ACHN (cell line): ENCODE data around the gene ARL2BP.

Experiments used
- DNase-seq: peaks from one replicate; pipeline ENCODE4 v3.0.0-alpha.2; 2015
- in situ Hi-C: cut with HindIII; loops from 2 replicates; pipeline ENCODE4 v1.10.0; 2017; ENCODE audit warnings: low sequenced_read_pairs, low pct_ligation_motif_present, low pct_unique_long_range_greater_than_20kb

The ARL2BP gene

DNA sequence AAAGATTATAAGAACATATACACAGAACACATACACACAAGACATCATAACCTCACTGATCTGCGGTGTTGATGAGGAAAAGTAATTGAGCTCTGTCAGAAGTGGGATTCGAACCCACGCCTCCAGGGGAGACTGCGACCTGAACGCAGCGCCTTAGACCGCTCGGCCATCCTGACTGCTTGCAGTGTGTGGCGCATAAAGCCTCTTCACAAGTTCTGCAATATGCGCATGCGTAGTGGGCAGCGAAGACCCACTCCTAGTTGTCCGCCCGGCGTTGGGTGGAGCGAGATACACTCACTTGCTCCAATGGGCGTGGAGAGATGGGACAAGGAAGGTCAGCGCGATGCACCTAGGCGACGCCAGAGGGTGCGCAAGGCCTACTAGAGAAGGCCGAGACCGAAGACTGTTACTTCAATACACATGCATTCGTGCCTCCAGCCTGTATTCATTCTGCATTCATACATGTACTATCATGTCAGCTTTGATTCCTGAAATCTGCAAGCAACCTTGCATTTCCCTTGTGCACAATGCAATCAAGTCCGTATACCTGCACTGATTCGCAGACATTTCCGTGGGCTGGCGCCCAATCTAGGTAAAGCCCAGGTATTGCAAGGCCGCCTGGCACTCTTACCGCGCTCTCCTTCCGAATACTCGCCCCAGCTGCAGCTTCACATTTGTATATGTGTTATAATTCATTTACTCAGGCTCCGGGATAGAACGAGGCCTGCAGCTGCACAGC lies 55.5 kb downstream of the ARL2BP start:
- in situ Hi-C loops = no loop called here
- peak; percentile 100 for DNase-seq

DNA sequence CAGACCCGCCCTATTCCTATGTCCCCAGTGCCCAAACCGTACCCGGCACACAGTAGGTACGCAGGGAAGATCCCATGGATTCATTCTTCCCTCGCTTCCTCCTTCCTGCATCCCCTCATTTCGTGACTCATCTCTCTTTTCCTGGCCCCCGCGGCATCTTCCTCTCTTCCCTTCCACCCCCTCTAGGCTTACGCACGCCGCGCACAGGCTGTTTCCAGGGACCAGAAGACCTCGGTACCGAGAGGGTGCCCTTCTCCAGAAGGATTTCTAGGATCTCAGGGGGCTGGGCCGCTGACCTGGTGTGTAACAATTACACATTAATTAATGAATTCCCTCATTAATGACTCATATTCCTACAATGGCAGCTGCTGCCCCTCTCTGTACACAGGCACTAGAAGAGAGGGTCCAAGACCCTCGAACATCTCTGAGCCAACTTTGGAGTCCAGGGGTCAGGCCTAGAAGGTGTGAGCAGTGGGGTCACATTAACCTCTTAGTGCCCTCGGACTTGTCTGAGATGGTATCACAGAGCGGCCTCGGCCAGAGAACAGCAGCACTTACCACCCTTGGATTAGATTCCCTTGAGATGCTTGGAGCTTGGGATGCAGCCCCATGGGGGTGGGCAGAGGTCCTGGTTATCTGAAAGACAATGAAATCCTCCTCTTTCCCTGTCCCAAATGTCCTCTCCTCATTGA lies 56.2 kb downstream of the ARL2BP start:
- in situ Hi-C loops = no loop called here
- DNase-seq = no peak
